CD4-positive, alpha-beta T cell treated with Interleukin-10 for 1 hour (primary cell): ENCODE results near the gene GUCY1A2.
"Not testable (repeated sequence)": the region's sequence is repeated elsewhere in the genome, so short reads cannot be mapped to it uniquely, and the experiment has no call there.

Experiments
- DNase-seq: peaks from one replicate; pipeline ENCODE4 v3.0.0-alpha.2; 2020

The GUCY1A2 gene

GRCh38 chr11:106828576-106828975 lies 189.7 kb downstream of the GUCY1A2 start:
- no peak for DNase-seq

GRCh38 chr11:106827687-106828086 lies 190.6 kb downstream of the GUCY1A2 start:
- DNase-seq, result no peak

- not testable (repeated sequence) for DNase-seq
Measured at GRCh38 chr11:106826558-106826957, 191.7 kb downstream of the GUCY1A2 start.

GRCh38 chr11:106821826-106822225 lies 196.4 kb downstream of the GUCY1A2 start:
- no peak for DNase-seq

- no peak for DNase-seq
Measured at GRCh38 chr11:106821291-106821690, 197.0 kb downstream of the GUCY1A2 start.

GRCh38 chr11:106818443-106818842 lies 199.8 kb downstream of the GUCY1A2 start:
- no peak for DNase-seq

GRCh38 chr11:106815209-106815608 lies 203.1 kb downstream of the GUCY1A2 start:
- no peak for DNase-seq

GRCh38 chr11:106813806-106814205 lies 204.5 kb downstream of the GUCY1A2 start:
- no peak for DNase-seq

- DNase-seq, result no peak
Measured at GRCh38 chr11:106794058-106794457, 224.2 kb downstream of the GUCY1A2 start.

- no peak for DNase-seq
Measured at GRCh38 chr11:106789406-106789805, 228.9 kb downstream of the GUCY1A2 start.

GRCh38 chr11:106787454-106787853 lies 230.8 kb downstream of the GUCY1A2 start:
- no peak for DNase-seq

GRCh38 chr11:106785913-106786650 lies 232.2 kb downstream of the GUCY1A2 start:
- DNase-seq, result no peak

GRCh38 chr11:106777302-106777701 lies 241.0 kb downstream of the GUCY1A2 start:
- not testable (repeated sequence) for DNase-seq

GRCh38 chr11:106770489-106771085 lies 247.7 kb downstream of the GUCY1A2 start:
- DNase-seq, result no peak

GRCh38 chr11:106765469-106766258 lies 252.6 kb downstream of the GUCY1A2 start:
- no peak for DNase-seq

- DNase-seq, result no peak
Measured at GRCh38 chr11:106763501-106763900, 254.8 kb downstream of the GUCY1A2 start.

GRCh38 chr11:106761745-106762144 lies 256.5 kb downstream of the GUCY1A2 start:
- no peak for DNase-seq

- DNase-seq, result no peak
Measured at GRCh38 chr11:106761240-106761639, 257.0 kb downstream of the GUCY1A2 start.

GRCh38 chr11:106748059-106748458 lies 270.2 kb downstream of the GUCY1A2 start:
- DNase-seq, result no peak

- DNase-seq, result no peak
Measured at GRCh38 chr11:106745941-106746340, 272.3 kb downstream of the GUCY1A2 start.

- DNase-seq, result no peak
Measured at GRCh38 chr11:106733635-106734034, 284.6 kb downstream of the GUCY1A2 start.

GRCh38 chr11:106728859-106729258 lies 289.4 kb downstream of the GUCY1A2 start:
- no peak for DNase-seq

- no peak for DNase-seq
Measured at GRCh38 chr11:106728379-106728778, 289.9 kb downstream of the GUCY1A2 start.

GRCh38 chr11:106727256-106727655 lies 291.0 kb downstream of the GUCY1A2 start:
- no peak for DNase-seq
